ENCODE measurements around the gene MYT1. TPM values are rescaled to one million over a fixed set of nuclear protein-coding genes. Genes with fewer than 3 reads are reported as not detected.

MYT1 gene
- total and polyA plus RNA-seq, 2 donors (not counting 1 experiment from before 2014, with no cell fraction given) = not detected

DNA sequence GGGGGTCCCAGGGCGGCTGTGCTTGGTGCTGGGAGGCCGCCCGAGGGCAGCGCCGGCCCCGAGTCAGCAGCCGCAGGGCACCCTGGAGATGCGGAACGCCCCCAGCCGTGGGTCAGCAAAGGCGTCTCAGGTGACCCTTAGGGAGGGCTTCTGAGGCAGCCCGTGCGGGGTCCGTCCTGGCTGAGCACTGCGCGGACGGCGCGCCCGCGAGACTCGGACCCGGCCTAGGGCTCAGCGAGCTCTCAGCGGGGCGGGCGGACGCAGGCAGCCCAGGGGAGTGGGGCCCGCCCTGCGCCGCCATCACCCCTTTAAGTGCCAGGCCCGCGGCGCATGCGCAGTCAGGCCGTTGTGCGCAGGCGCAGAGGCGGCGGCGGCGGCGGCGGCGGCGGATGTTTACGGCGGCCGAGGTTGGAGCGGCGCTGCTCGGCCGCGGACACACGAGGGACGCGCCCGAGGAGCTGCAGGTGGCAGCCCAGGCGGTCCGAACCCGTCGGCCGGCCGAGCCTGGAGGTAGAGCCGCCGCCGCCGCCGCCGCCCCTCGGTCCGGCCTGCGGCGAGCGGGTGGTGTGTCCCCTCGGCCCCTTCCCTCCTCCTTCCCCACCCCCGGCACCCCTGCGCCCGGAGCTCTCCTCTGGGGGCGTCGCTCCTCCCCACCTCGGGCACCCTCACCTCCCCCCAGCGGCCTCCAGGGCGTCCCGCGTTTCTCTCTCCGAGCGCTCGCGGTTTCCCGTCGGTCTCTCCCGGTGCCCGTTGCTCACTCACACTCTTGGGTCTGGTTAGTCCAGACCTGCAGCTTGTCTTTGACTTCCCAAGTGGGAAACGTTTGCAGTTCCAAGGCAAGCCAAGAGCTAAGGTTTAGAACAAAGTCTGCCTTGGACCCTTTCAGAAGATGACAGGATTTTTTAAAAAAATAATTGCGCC is 91.4 kb downstream of the MYT1 start, which contains the start of gene PCMTD2:
Gene PCMTD2 (plus strand): TSS at position 388 of the 921 bp plus-strand sequence. CDS start 4,218 bp downstream, outside the sequence.
- DNase-seq (ENCODE audit: low read depth in 2 of 2) = peak; percentile 74 to 76
- TF ChIP-seq, protein P1, sequence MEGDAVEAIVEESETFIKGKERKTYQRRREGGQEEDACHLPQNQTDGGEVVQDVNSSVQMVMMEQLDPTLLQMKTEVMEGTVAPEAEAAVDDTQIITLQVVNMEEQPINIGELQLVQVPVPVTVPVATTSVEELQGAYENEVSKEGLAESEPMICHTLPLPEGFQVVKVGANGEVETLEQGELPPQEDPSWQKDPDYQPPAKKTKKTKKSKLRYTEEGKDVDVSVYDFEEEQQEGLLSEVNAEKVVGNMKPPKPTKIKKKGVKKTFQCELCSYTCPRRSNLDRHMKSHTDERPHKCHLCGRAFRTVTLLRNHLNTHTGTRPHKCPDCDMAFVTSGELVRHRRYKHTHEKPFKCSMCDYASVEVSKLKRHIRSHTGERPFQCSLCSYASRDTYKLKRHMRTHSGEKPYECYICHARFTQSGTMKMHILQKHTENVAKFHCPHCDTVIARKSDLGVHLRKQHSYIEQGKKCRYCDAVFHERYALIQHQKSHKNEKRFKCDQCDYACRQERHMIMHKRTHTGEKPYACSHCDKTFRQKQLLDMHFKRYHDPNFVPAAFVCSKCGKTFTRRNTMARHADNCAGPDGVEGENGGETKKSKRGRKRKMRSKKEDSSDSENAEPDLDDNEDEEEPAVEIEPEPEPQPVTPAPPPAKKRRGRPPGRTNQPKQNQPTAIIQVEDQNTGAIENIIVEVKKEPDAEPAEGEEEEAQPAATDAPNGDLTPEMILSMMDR (conservative IDR thresholded peaks at IDR 0.05 in 1 of 2, IDR thresholded peaks at IDR 0.05 in 1 of 2; ENCODE audit: low read depth in 1 of 2, low read length in 2 of 2) = no peak
- TF ChIP-seq EZH2 (IDR thresholded peaks at IDR 0.05; ENCODE audit: low read length, missing control alignments) = no peak
- Histone ChIP-seq H3K4me3 (replicated peaks in 1 of 4; ENCODE audit: control extremely low read depth in 1 of 4, insufficient read depth in 1 of 4, low read depth in 3 of 4, low read length in 4 of 4) (peak within 1 kb of the TSS; percentile 73 to 93 (median 91)), H2AFZ (ENCODE audit: low read length) (peak within 1 kb of the TSS; percentile 92), H3K79me2 (ENCODE audit: control insufficient read depth, insufficient read depth, low read length) (peaks cover 7% of the 10 kb centered on the region), H4K20me1 (ENCODE audit: control insufficient read depth, extremely low read depth, insufficient read depth, low read length) (no peaks in the 10 kb centered on the region), H3K27me3 (ENCODE audit: control insufficient read depth, insufficient read depth, low read length) (peaks cover 3% of the 10 kb centered on the region), H3K27ac (ENCODE audit: insufficient read depth, low read length) (peak within 1 kb of the TSS; percentile 68), H3K4me2 (ENCODE audit: extremely low read depth, insufficient read depth, low read length) (peak within 1 kb of the TSS; percentile 94), H3K9me3 (ENCODE audit: control insufficient read depth, insufficient read depth, low read depth, low read length) (no peaks in the 10 kb centered on the region), H3K4me1 (ENCODE audit: control insufficient read depth, extremely low read depth, insufficient read depth, low read length) (peaks cover 4% of the 10 kb centered on the region), H3K9ac (ENCODE audit: insufficient read depth, low read length) (peak within 1 kb of the TSS; percentile 82), H3K36me3 (ENCODE audit: control insufficient read depth, insufficient read depth, low read length) (no peaks in the 10 kb centered on the region)

DNA sequence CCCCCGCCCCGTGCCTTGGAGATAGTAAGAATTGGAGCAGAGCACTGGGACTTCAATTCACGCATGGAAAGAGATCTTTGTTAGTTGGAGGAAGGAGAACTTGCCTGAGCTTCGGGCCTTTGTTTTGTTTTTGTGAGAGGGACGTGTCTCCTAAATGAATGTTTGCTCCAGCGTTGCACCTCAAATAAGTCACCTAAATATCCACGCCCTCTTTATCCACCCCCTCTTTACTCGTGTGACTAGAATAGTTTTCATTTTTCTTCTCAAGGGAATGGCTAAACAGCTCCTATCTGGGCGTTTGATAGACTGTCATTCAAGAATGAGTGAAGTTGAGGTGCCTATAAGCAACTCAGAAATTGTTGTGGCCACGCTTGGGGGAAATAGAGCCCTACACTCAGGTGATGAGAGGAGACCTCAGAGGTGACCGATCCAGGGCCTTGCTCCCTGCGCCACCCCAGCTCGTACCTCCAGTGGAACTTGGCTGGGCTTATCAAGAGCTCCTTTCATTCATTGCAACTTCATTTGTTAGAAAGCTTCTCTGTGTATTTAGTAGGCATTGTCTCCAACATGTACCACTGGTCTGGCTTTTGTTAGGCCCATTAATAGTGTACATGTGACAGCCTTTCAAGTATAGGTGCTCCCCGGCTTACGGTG is 92.2 kb downstream of the MYT1 start:
- Histone ChIP-seq H2AFZ (ENCODE audit: low read length) (peak overlapping the region; percentile 16), H3K9me3 (ENCODE audit: control insufficient read depth, insufficient read depth, low read depth, low read length) (no peaks in the 10 kb centered on the region), H3K36me3 (ENCODE audit: control insufficient read depth, insufficient read depth, low read length) (no peaks in the 10 kb centered on the region), H3K27me3 (ENCODE audit: control insufficient read depth, insufficient read depth, low read length) (no peaks in the 10 kb centered on the region), H3K4me2 (ENCODE audit: extremely low read depth, insufficient read depth, low read length) (peak overlapping the region; percentile 94), H4K20me1 (ENCODE audit: control insufficient read depth, extremely low read depth, insufficient read depth, low read length) (no peaks in the 10 kb centered on the region), H3K79me2 (ENCODE audit: control insufficient read depth, insufficient read depth, low read length) (peaks cover 7% of the 10 kb centered on the region), H3K9ac (ENCODE audit: insufficient read depth, low read length) (peak overlapping the region; percentile 82), H3K4me3 (replicated peaks in 1 of 4; ENCODE audit: control extremely low read depth in 1 of 4, insufficient read depth in 1 of 4, low read depth in 3 of 4, low read length in 4 of 4) (peak overlapping the region; percentile 73 to 93 (median 91)), H3K4me1 (ENCODE audit: control insufficient read depth, extremely low read depth, insufficient read depth, low read length) (peaks cover 4% of the 10 kb centered on the region), H3K27ac (ENCODE audit: insufficient read depth, low read length) (peak overlapping the region; percentile 68)
- no peak for TF ChIP-seq EZH2 (IDR thresholded peaks at IDR 0.05; ENCODE audit: low read length, missing control alignments)
- TF ChIP-seq, protein P1 (conservative IDR thresholded peaks at IDR 0.05 in 1 of 2, IDR thresholded peaks at IDR 0.05 in 1 of 2; ENCODE audit: low read depth in 1 of 2, low read length in 2 of 2) = no peak
- DNase-seq (ENCODE audit: low read depth in 2 of 2) = peak in 1 of 2 donors; percentile 12
